Measurements from ENCODE around the gene NT5C1B. TPM values are rescaled to one million over a fixed set of nuclear protein-coding genes. Genes with fewer than 3 reads are reported as not detected.

The NT5C1B gene
- total RNA-seq, 1 experiment from 2014 or later = not detected

- no peak for DNase-seq (ENCODE audit: low spot score)
Measured at GRCh38 chr2:18514526-18515461, 74.6 kb downstream of the NT5C1B start.

Other genes starting within 250 kb of the NT5C1B start
- 19.8 and 22.8 TPM in 2 replicates for gene RDH14, start 28.9 kb downstream of the NT5C1B start, total RNA-seq (2014; rRNA removed; shearing (Covaris generic))